Embryonic facial prominence (tissue), 1 donor: ENCODE measurements around the gene GRM7.
A peak's percentile ranks its signal among the peaks of the same experiment; 100 is the strongest.
"Not testable (repeated sequence)": the region's sequence is repeated elsewhere in the genome, so short reads cannot be mapped to it uniquely, and the experiment has no call there.

Experiments
- DNase-seq: peaks from one replicate; pipeline ENCODE4 v3.0.0-alpha.2; 2016; ENCODE audit errors: extremely low spot score

The GRM7 gene

GRCh38 chr3:6860954-6861624, at the start of gene GRM7:
GRM7 (plus strand) TSS chr3:6861115.
- peak; percentile 77 for DNase-seq

- DNase-seq, result no peak
These were observed 39.5 kb upstream of the GRM7 start for GRCh38 chr3:6821411-6821810.

- DNase-seq, result no peak
These were observed 35.4 kb upstream of the GRM7 start for GRCh38 chr3:6825524-6825923.

GRCh38 chr3:6827453-6827852, 33.5 kb upstream of the GRM7 start:
- DNase-seq, result no peak

GRCh38 chr3:6844723-6845122, 16.2 kb upstream of the GRM7 start:
- no peak for DNase-seq

GRCh38 chr3:6854184-6854583, 6.7 kb upstream of the GRM7 start:
- no peak for DNase-seq

GRCh38 chr3:6857510-6857909, 3.4 kb upstream of the GRM7 start:
- no peak for DNase-seq

- no peak for DNase-seq
These were observed 564 bp upstream of the GRM7 start for GRCh38 chr3:6860149-6860953.

GRCh38 chr3:6861625-6862000, 698 bp downstream of the GRM7 start:
- DNase-seq, result no peak

- no peak for DNase-seq
These were observed 1.3 kb downstream of the GRM7 start for GRCh38 chr3:6862041-6862879.

- no peak for DNase-seq
These were observed 1.9 kb downstream of the GRM7 start for GRCh38 chr3:6862880-6863195.

- DNase-seq, result no peak
These were observed 6.4 kb downstream of the GRM7 start for GRCh38 chr3:6867269-6867668.

- DNase-seq, result no peak
These were observed 17.8 kb downstream of the GRM7 start for GRCh38 chr3:6878731-6879130.

GRCh38 chr3:6912240-6912639, 51.3 kb downstream of the GRM7 start:
- DNase-seq, result no peak

GRCh38 chr3:6915898-6916297, 55.0 kb downstream of the GRM7 start:
- DNase-seq, result no peak

GRCh38 chr3:6921066-6921465, 60.2 kb downstream of the GRM7 start:
- DNase-seq, result no peak

GRCh38 chr3:6921876-6922275, 61.0 kb downstream of the GRM7 start:
- no peak for DNase-seq

GRCh38 chr3:6928064-6928463, 67.1 kb downstream of the GRM7 start:
- DNase-seq, result no peak

GRCh38 chr3:6929918-6930317, 69.0 kb downstream of the GRM7 start:
- DNase-seq, result no peak

- not testable (repeated sequence) for DNase-seq
These were observed 74.5 kb downstream of the GRM7 start for GRCh38 chr3:6935418-6935817.

GRCh38 chr3:6935970-6936369, 75.1 kb downstream of the GRM7 start:
- DNase-seq, result no peak

- no peak for DNase-seq
These were observed 101.9 kb downstream of the GRM7 start for GRCh38 chr3:6962801-6963200.

- no peak for DNase-seq
These were observed 105.0 kb downstream of the GRM7 start for GRCh38 chr3:6965881-6966280.
